Skeletal muscle satellite cell (primary cell): ENCODE results near the gene HMMR. TPM values are rescaled to one million over a fixed set of nuclear protein-coding genes. Genes with fewer than 3 reads are reported as not detected.

Experiments used
- small RNA-seq: library from RNA; depleted of rRNA; stranded (forward); fragments of <200 nt; gene quantifications from one replicate; pipeline ENCODE3, GENCODE V24; 2012

Gene HMMR

Small RNA genes within 50 kb of the gene (small RNA-seq; reads per million reads assigned to genes)
- gene AC008723.1, result not detected
